HTR-8/SVneo (cell line): Measurements from ENCODE around the gene XYLT1.

ENCODE experiments used
- DNase-seq: peaks from one replicate; pipeline ENCODE4 v3.0.0; 2011; ENCODE audit warnings: low spot score, mixed read lengths; ENCODE audit not compliant: insufficient read length
- FAIRE-seq: peaks from 2 replicates; lab custom pipeline; 2011; peaks lifted over from hg19 to GRCh38; lab: Jason Lieb, UNC

Gene XYLT1

DNA sequence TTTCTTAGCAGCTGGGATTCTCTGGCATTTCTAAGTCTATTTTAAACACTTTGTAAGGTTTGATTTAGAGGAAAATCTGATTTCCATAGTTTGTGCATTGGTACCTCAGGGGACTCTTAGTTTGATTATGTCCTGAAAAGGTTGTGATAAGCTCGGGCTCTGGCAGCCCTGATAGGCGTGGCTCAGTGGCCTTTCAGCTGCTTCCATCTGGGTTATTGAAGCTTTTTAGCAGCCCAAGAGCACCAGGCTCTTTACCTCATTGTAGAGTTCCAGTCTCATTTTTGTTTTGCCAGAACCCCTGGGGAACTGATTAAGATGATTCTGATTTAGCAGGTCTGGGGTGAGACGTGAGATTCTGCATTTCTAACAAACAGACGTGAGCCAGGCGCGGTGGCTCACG lies 412.3 kb downstream of the XYLT1 start:
- DNase-seq (no peak), FAIRE-seq (no peak)

- no peak for FAIRE-seq
- no peak for DNase-seq
Observed at GRCh38 chr16:17056666-17057065, 414.1 kb downstream of the XYLT1 start.

GRCh38 chr16:17053536-17054160 lies 417.1 kb downstream of the XYLT1 start:
- no peak for FAIRE-seq

More at GRCh38 chr16:17053536-17054160, 417.1 kb downstream of the XYLT1 start:
- no peak for DNase-seq
